Liver (tissue), 3 donors: ENCODE data around the gene MARK3.

ENCODE experiments used
- CTCF ChIP-seq: fragments of 150-350 bp; IDR thresholded peaks from 2 replicates; pipeline ENCODE4 v1.5.1; 2017; ENCODE audit warnings: improper control_type of control experiment, low read depth, low read length; ENCODE audit not compliant: missing input control
- NR2F2 ChIP-seq: IDR thresholded peaks from 2 replicates; pipeline ENCODE4 v1.6.1; 2016; ENCODE audit warnings: antibody characterized with exemption
- donor health status: healthy.
- donor health status: healthy.

- no peak for TF ChIP-seq CTCF
- TF ChIP-seq NR2F2, result no peak
Observed at GRCh38 chr14:103463851-103464250, 78.6 kb downstream of the MARK3 start.
